HG02943 (cell line): Measurements from ENCODE around the gene DUSP6.

Experiments
- ATAC-seq: cut with Tn5 transposase; IDR thresholded peaks from one replicate; pipeline ENCODE4 v1.9.1; 2021; ENCODE audit warnings: mild to moderate bottlenecking, low read depth, moderate library complexity; ENCODE audit not compliant: unreplicated experiment

Gene DUSP6

GRCh38 chr12:89352492-89353187, at the start of gene DUSP6:
TSS of gene DUSP6 (minus strand) at chr12:89352501. CDS start at chr12:89352039, 462 bp downstream.
- ATAC-seq = no peak

GRCh38 chr12:89401433-89402058, 49.2 kb upstream of the DUSP6 start:
- no peak for ATAC-seq

GRCh38 chr12:89400415-89400814, 48.1 kb upstream of the DUSP6 start:
- no peak for ATAC-seq

- no peak for ATAC-seq
Observed at GRCh38 chr12:89395712-89396111, 43.4 kb upstream of the DUSP6 start.

GRCh38 chr12:89393551-89394121, 41.3 kb upstream of the DUSP6 start:
- ATAC-seq = no peak

GRCh38 chr12:89392391-89392790, 40.1 kb upstream of the DUSP6 start:
- no peak for ATAC-seq

- no peak for ATAC-seq
Observed at GRCh38 chr12:89391726-89392336, 39.5 kb upstream of the DUSP6 start.

- ATAC-seq = no peak
Observed at GRCh38 chr12:89390802-89391673, 38.7 kb upstream of the DUSP6 start.

- ATAC-seq = peak; percentile 59
Observed at GRCh38 chr12:89389755-89390661, 37.7 kb upstream of the DUSP6 start.

GRCh38 chr12:89386138-89386537, 33.8 kb upstream of the DUSP6 start:
- ATAC-seq = no peak

GRCh38 chr12:89384807-89385206, 32.5 kb upstream of the DUSP6 start:
- no peak for ATAC-seq

GRCh38 chr12:89384050-89384758, 31.9 kb upstream of the DUSP6 start:
- no peak for ATAC-seq

- no peak for ATAC-seq
Observed at GRCh38 chr12:89383235-89384049, 31.1 kb upstream of the DUSP6 start.

- ATAC-seq = no peak
Observed at GRCh38 chr12:89382328-89382727, 30.0 kb upstream of the DUSP6 start.

- ATAC-seq = no peak
Observed at GRCh38 chr12:89379839-89380467, 27.7 kb upstream of the DUSP6 start.

- no peak for ATAC-seq
Observed at GRCh38 chr12:89379148-89379838, 27.0 kb upstream of the DUSP6 start.

GRCh38 chr12:89376844-89377243, 24.5 kb upstream of the DUSP6 start:
- ATAC-seq = no peak
